NCI-H2196 treated with DMSO at 0.1 percent for 48 hours (cell line): ENCODE data around the gene MYPN.
"Not testable (repeated sequence)": the region's sequence is repeated elsewhere in the genome, so short reads cannot be mapped to it uniquely, and the experiment has no call there.

ENCODE experiments used
- DNase-seq: peaks from one replicate; lab custom pipeline; 2025; ENCODE audit not compliant: unreplicated experiment; lab: John Stamatoyannopoulos, UW

The MYPN gene

DNA sequence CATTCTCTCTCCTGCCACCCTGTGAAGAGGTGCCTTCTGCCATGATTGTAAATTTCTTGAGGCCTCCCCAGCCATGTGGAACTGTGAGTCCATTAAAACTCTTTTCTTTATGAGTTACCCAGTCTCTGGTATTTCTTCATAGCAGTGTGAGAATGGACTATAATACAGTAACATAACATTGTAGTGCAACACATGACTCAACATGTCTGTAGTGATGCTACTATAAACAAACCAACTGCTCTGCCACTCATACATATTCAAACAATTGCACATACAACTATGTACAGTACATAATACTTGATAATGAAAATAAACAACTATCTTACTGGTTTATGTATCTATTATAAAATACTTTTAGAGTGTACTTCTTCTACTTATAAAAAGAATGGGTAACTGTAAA, 115.5 kb downstream of the MYPN start:
- DNase-seq, result no peak

DNA sequence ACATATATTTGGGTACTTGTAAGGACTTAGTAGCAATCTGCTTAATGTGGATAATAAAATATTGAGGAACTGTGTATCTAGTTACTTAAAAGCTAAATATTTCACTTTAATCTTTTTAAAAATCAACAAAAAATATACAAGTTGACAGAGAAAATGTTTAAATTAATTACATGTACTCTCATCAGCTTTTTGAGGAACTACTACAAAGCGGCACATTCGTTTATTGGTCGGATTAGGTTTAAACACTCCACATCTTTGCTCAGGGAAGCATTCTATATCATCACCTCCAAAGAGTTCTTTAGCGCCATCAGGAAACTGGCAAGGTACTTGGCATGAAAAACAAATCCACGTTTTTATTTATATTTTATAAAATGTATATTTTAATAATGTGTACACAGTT, 121.0 kb downstream of the MYPN start:
- DNase-seq, result no peak

DNA sequence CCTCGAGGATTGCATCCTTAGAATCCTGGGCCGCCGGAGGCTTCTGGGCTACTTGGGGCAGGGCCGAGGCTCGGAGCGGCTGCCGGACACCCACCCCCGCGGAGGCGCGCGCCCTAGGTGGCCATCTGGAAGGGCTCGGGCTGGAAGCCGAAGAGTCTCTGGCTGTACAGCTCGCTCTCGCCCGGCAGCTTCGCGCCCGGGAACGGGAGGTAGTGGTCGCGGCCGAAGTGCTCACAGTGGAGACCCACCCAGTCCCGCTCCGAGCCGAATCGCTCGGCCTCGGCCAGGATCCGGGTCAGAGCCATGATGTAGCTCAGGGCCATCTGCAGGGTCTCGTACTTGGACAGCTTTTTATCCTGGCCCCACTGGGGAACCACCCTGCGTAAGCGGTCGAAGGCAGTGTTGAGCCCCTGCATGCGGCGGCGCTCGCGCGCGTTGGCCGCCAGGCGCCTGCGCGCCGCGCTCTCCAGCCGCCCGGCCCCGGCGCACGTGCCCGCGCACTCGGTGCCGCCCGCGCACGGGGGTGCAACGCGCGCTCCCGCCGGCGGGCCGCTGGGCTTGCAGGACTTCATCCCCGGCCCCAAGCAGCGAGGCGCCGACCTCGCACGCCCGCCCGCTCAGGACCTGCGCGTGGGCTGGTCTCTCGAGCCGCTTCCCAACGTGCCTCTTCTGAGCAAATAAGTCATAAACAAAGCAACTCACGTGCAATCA, 122.0 kb downstream of the MYPN start:
- DNase-seq, result peak; percentile 46

DNA sequence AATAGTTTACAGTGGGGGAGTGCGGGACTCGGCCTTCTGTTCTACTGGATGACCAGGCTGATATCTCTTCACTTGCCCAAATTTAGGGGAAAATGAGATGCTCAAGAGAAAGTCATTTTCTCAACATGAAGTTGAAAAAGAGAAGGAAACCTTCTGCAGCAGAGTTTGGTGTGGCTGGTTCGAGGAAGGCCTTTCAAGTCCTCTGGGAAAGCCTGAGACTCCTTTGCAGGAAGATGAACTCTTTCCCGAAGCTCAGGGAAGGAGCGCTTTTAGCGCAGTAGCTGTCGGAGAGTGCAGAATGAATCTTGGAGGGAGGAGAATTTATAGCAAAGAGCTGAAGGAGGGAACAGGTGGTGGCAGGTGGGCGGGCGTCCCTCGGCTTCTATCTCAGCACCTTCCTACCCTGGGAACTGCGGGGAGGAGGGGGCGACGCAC, 122.5 kb downstream of the MYPN start, which contains the start of gene ATOH7:
Gene ATOH7, minus strand, starts transcription at position 297 of the 435 bp plus-strand sequence. CDS start 436 bp downstream, outside the sequence.
- DNase-seq, result no peak

DNA sequence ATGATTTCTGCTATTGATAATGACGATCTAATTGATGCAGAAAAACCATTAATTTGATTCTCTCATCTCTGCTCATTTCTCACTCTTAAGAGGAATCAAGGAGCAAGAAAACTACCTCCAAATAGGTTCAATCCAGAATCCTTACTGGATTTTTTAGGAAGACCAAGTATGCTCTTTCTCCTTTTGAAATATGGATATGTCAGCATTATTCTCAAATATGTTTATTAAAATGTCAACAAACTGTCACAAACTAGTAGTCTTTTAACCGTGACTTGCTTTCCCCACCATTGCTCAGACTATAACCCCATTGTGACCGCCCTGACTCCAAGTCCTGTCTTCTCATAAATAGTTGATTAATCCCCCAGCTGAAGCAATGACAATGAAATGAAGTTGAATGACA, 123.8 kb downstream of the MYPN start:
- no peak for DNase-seq

DNA sequence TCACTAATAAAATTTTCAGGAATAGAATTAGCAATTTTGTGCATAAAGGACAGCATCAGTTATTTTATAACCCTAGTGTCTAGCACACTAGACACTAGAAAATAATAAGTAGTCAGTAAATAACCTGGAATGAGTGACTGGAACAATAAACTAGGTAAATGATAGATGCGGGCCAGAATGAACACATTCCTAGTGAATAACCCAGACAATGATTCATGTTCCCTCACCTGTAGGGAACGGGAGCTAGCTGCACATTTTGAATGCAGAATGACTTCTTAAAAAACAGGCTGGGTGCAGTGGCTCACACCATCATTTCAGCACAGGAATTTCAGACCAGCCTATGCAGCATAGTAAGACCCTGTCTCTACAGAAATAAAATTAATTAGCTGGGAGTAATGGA, 125.8 kb downstream of the MYPN start:
- no peak for DNase-seq

DNA sequence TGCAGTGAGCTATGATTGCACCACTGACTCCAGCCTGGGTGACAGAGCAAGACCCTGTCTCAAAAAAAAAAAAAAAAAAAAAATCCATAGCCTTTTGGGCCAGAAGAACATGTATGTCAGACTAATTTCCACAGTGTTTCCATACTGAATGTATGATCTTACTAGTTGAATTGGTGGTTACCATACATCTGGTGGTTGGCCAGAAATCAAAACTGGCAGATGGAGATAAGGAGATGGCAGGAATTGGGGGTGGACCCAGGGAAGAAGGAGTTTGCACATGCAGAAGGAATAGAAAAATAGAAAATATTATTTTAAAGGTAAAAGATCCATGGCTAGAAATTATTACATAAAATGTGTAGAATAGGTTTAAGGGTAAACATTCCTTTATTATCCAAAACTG, 126.3 kb downstream of the MYPN start:
- no peak for DNase-seq

DNA sequence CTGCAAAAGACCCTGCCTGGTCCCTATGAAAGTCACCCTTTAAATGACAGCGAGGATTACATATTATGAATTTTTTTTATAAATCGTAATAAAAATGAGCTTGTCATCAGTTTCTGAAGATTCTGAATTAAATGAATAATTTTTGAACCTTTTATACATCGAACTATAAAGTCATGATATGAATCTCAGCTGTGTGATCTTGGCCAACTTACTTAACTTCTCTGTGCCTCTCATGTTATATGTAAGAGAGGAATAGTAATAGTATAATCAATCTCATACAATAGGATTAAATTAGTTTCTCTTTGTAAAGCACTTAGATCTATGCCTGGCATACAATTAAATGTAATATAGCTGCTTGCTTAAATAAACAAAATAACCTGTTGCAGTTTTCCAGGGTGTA, 127.9 kb downstream of the MYPN start:
- no peak for DNase-seq

DNA sequence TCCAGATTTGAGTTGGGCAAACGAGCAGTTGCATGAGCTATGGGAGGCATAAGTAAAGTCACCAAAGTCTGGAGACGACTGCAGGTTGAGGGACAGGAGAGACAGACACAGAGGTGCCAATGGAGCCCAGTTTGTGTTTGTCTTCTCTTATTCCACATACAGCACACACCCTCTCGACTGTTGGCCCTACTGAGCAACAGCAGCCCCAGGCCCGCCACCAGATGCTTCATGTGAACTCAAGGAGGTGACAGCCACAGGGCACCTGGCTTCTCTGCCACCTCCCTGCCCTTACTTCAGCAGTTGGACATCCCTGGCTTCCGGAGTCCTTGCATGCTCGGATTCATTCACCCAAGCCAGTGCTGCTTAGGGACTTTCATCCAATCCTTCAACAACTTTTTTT, 129.1 kb downstream of the MYPN start:
- no peak for DNase-seq

DNA sequence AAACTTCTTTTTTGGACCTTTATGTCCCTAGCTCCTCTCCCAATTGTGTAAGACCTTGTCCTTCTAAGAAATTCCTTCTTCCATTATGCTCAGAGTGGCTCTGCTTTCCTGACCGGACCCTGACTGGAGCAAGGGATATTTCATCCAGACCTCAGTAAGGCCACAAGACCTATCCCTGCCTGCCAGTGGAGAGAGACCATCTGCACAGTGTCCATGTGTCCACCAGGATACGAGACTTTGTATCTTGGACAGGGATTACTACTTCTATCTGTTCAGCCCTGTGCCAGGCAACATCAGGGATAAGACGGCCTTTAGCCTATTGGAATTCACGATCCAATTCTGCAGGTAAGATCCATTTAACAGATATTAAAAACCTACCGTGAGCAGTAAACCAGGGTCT, 129.8 kb downstream of the MYPN start:
- no peak for DNase-seq

DNA sequence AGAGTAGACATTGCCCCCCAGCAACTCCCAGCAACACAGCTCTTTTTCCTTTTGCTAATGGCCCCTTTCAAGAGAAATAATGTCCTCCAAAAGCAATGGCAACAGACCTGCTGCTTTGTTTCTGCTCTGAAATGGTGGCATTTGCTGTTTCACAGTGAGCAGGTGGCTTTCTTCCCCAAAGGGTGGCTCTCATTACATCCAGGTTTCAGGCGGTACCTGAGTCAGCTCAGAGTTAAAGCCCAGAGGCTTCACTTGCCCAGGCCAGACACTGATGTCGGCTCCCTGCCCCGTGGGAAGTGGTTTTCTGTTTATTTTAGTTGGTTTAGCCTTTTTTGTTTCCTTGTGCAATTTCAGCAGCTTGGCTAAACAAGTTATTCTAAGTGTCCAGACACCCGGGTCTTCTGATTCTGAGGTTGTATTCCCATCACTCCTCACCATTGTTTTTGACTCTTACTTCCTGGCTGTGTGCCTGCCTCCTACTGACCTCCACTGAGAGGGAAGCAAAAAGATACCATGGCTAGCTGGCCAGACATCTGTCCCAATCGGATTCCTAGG, 130.4 kb downstream of the MYPN start:
- DNase-seq, result no peak

DNA sequence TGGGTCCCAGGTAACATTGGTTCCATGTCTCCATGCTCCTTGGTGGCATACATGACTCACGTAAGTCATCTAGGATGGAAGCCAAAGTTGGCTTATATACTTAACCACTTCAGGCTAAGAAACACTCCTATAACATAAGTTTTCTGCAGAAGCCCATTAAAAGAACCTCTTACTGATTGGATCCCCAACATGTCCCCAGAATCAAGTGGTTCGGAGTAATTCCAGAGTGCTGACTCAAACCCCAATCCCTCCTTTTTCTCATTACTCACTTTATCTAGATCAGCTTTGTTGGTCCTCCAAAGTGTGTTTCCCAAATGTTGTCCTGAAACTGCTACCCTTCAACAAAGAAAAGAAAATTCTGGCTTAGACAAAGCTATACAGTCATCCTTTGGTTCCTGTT, 132.8 kb downstream of the MYPN start:
- DNase-seq, result no peak

DNA sequence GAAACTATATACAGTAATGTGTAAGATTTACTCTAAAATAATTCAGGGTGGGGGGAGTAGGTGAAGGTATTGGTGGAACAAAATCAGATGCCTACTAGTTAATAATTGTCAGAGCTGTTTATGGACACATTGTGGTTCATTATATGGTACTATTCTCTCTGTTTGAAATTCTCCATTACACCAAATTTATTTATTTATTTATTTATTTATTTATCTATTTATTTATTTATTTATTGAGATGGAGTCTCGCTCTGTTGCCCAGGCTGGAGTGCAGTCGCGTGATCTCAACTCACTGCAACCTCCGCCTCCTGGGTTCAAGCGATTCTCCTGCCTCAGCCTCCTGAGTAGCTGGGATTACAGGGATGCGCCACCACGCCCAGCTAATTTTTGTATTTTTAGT, 137.1 kb downstream of the MYPN start:
- not testable (repeated sequence) for DNase-seq

DNA sequence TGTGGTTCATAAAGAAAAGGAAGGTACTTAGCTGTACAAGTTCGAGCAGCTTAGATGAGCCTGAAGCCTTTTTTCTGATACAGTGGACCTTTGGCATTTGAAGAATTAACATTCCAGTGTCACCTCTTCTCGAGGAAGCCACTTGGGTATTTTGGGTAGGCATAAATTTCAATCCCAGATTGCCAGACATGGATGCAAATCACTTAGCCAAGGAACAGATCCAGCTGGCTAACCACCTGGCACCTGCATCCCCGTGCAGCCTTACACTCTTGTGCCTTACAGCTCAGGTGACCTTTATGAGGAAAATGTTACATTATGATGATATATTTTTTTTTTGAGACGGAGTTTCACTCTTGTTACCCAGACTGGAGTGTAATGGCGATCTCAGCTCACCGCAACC, 138.6 kb downstream of the MYPN start:
- DNase-seq, result no peak

DNA sequence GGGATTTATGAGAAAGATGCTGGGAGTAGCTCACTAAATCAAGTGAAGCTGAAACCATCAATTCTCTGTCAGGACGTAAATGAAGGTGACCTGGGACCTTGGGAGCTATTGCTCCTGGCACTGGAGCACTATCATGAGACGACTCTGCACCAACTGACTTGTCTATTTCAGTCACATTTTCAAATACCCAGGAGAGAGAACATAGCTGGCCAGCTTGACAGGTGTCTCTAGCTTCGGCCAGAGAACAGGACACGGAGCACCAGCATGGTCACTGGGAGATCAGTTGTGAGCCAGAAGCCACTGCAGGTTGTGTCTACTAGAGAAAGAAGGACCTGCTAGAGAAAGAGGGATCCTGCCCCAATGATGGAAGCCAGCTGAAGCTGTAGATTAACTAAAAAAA, 140.0 kb downstream of the MYPN start:
- no peak for DNase-seq

DNA sequence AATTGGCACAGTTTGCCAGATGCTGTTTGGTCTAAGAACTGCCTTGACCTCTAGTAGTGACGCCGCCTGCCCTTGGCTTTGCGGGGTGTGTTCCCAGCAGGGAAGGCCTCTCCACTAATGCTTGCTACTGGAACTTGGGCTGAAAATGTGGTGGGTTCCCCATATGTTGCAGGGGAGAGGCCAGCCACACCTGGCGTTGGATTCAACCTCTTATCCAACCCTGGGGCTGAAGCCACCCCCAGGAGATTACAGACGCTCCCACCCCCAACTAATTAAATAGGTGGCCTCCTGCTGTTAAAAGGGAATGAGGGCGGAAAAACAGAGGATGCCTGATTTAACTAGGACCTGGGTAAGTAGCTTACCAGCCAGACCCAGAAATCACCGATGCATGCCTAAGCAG, 141.9 kb downstream of the MYPN start:
- no peak for DNase-seq

DNA sequence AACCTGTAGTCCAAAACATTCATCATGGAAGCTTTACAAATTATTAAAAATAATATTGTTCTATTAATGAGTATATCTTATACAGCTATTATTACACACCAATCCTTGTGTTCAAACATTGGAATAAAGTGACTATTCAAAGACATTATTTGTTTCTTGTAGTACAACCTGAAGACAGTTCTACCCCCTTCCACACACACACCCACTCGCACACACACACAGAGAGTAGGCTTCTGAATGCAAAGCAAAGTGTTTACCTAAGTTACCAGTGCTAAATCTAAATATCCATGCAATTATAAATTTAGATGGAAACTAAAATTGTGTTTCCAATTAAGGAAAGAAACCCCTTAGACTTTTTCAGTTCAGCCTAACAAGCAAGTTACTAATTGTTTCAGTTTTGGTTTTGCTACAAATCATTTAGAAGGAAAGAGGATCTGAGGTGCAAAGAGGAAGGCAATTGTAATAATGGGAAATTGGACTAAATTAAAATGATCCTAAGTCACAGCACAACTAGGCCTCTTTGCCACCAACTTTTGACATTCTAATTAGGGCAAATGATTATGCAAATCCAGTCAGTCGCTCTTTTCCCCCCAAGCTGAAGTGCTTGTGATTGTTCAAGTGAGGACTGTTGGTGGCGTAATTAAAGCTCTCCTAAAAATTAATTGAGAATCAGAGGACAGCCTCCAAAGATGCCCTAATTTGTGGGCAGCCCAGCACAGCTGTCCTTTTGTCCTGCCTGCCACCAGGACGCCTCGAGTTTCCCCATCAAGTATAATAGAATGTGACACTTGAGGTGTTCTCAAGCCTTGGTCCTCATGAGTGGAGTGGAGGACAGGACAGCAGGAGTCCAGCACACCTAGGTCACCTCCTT, 142.6 kb downstream of the MYPN start:
- no peak for DNase-seq

DNA sequence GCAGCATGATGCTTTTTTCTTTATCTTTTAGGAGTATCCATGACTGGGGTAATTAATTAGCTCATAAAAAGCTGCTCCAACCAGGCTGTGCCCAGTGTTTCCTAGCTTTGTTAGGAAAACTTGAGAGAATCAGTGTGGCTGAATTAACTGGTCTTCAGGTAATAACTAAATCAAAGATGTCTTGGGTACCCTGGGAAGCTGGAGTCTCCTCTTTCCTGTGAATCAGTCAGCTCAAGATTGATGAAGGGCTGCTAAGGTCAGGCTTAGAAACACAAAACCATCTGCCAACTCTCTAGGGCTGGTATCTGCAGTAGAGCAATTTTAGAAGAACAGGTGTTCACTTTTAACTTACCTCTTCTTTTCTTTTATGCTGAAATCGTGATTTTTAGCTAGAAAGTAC, 144.1 kb downstream of the MYPN start:
- DNase-seq, result no peak

DNA sequence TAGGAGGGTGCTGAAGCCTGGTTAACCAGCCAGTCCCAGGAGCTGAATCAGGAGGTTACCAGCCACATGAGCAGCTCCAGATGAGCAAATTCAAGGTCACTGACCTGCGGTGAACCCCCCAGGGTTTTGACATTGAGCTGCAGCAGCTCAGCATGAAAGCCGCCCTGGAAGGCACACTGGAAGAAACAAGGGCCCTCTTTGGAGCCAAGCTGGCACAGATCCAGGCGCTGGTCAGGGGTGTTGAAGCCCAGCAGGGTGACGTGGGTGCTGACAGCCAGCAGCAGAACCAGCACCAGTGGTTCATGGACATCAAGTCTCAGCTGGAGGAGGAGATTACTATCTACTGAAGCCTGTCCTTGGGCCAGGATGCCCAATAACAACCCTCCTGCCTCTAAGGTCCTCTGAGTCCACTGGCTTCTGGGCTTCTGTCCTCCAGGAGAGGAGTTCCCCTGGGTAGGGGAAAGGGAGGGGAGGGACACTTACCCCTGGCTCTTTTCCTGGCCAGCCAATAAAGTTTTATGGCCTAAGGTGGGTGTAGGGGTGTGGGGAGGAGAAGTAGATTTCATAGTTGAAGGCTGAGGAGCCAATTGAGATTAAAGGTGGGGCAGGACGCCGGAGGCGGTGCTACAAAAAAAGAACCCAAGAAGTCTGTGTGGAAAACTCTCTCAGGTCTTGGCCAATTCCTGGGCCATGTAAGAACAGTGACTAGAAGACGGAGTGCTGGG, 152.0 kb downstream of the MYPN start:
- no peak for DNase-seq
